MM.1S (cell line): ENCODE data around the gene RAPGEF6.

ENCODE experiments used
- EZH2 ChIP-seq: fragments of 300-600 bp; sonication (generic); optimal IDR thresholded peaks from 2 replicates; pipeline ENCODE3; 2017; ENCODE audit warnings: low read depth, mild to moderate bottlenecking, antibody characterized with exemption, low read length, mixed read lengths
- TF ChIP-seq, protein P1 (sequence below): fragments of 300-600 bp; sonication (generic); IDR thresholded peaks from 2 replicates; pipeline ENCODE4 v1.5.1; 2016; ENCODE audit warnings: antibody characterized with exemption, low read length, mixed read lengths

DNA sequence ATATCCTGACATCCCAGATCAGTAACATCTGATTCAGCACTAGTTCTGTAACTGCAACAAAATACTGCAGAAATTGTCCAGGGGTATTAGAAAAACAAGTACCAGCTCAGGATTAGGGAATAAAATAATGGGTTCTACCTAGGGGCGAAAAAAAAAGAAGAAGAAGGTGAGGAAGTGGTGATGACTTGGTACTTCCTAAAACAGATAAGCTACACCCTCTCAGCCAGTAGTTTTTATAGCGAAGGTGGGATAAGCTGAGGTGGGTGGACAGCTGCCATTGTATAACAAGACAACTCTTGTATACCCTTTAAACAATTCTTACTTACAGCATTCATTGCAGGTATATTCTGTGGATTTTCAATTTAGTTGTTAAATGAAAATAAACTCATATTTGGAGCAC, 19.1 kb downstream of the RAPGEF6 start:
- TF ChIP-seq, protein P1, sequence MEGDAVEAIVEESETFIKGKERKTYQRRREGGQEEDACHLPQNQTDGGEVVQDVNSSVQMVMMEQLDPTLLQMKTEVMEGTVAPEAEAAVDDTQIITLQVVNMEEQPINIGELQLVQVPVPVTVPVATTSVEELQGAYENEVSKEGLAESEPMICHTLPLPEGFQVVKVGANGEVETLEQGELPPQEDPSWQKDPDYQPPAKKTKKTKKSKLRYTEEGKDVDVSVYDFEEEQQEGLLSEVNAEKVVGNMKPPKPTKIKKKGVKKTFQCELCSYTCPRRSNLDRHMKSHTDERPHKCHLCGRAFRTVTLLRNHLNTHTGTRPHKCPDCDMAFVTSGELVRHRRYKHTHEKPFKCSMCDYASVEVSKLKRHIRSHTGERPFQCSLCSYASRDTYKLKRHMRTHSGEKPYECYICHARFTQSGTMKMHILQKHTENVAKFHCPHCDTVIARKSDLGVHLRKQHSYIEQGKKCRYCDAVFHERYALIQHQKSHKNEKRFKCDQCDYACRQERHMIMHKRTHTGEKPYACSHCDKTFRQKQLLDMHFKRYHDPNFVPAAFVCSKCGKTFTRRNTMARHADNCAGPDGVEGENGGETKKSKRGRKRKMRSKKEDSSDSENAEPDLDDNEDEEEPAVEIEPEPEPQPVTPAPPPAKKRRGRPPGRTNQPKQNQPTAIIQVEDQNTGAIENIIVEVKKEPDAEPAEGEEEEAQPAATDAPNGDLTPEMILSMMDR = no peak
- no peak for TF ChIP-seq EZH2
